Measurements from ENCODE around the gene HNRNPL. TPM values are rescaled to one million over a fixed set of nuclear protein-coding genes. Genes with fewer than 3 reads are reported as not detected.
"Not testable (repeated sequence)": the region's sequence is repeated elsewhere in the genome, so short reads cannot be mapped to it uniquely, and the experiment has no call there.

The HNRNPL gene
- polyA plus RNA-seq, 1 donor, result 271 TPM

DNA sequence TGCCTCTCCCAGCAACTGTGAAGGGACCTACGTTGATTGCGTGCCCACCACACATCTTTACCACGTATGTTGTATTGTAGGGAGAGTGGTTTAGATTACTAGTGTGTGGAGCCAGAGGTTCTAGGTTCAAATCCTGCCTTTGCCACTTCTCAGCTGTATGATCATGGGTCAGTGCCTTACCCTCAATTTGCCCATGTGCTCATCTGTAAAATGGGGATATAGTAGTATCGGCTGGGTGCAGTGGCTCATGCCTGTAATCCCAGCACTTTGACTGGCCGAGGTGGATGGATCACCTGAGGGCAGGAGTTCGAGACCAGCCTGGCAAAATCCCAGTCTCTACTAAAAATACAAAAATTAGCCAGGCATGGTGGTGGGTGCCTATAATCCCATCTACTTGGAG, 36.5 kb downstream of the HNRNPL start:
- H3K4me1 ChIP-seq (ENCODE audit: control insufficient read depth, insufficient read depth, low read length), result peaks cover 66% of the 10 kb centered on the region
- no peaks in the 10 kb centered on the region for H3K27me3 ChIP-seq (ENCODE audit: control insufficient read depth, insufficient read depth, low read length)
- no CpG with 5 or more reads among the region's 6 CpGs for WGBS (ENCODE audit: insufficient coverage, low lambda C conversion rate)
- no peak for DNase-seq
- peak overlapping the region; percentile 89 for H3K27ac ChIP-seq (ENCODE audit: low read length)
- H3K9me3 ChIP-seq (ENCODE audit: control insufficient read depth, low read depth, low read length), result peaks cover 6% of the 10 kb centered on the region
- H3K4me3 ChIP-seq (ENCODE audit: low read length), result peak overlapping the region; percentile 68
- H3K36me3 ChIP-seq (ENCODE audit: control insufficient read depth, insufficient read depth, low read length), result peaks cover 39% of the 10 kb centered on the region

DNA sequence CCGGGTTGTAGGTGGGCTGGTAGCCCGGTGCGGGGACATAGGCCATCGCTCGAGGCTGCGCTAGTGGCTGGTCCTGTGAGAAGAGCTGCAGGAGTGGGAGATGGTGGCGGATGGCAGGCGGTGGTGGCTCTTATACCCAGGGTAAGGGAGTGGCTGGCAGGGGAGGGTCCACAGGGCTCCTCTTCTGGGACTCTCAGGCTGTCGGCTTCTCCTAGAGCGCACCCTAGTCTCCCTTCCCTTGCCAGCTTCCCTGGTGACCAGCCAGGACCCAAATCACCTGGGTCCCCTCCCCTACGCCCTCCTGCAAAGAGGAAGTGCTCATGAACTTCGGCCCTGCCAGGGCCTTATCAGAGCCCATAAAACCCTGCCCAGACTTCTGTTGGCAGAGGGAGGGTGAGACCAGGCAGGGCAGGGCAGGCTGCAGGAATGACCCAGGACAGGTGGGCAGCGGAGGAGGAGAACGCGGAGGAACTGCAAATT, 36.9 kb downstream of the HNRNPL start, which contains the start of gene LGALS4:
LGALS4 (minus strand) TSS at position 105 of the 480 bp plus-strand sequence; CDS start at position 46, 59 bp downstream.
- H3K9me3 ChIP-seq (ENCODE audit: control insufficient read depth, low read depth, low read length), result peaks cover 6% of the 10 kb centered on the region
- DNase-seq, result peak; percentile 91 to 97
- H3K4me3 ChIP-seq (ENCODE audit: low read length), result peak within 1 kb of the TSS; percentile 68
- H3K27ac ChIP-seq (ENCODE audit: low read length), result peak within 1 kb of the TSS; percentile 89
- H3K36me3 ChIP-seq (ENCODE audit: control insufficient read depth, insufficient read depth, low read length), result peaks cover 34% of the 10 kb centered on the region
- peaks cover 65% of the 10 kb centered on the region for H3K4me1 ChIP-seq (ENCODE audit: control insufficient read depth, insufficient read depth, low read length)
- no peaks in the 10 kb centered on the region for H3K27me3 ChIP-seq (ENCODE audit: control insufficient read depth, insufficient read depth, low read length)
- WGBS (ENCODE audit: insufficient coverage, low lambda C conversion rate), result no CpG with 5 or more reads among the region's 15 CpGs

DNA sequence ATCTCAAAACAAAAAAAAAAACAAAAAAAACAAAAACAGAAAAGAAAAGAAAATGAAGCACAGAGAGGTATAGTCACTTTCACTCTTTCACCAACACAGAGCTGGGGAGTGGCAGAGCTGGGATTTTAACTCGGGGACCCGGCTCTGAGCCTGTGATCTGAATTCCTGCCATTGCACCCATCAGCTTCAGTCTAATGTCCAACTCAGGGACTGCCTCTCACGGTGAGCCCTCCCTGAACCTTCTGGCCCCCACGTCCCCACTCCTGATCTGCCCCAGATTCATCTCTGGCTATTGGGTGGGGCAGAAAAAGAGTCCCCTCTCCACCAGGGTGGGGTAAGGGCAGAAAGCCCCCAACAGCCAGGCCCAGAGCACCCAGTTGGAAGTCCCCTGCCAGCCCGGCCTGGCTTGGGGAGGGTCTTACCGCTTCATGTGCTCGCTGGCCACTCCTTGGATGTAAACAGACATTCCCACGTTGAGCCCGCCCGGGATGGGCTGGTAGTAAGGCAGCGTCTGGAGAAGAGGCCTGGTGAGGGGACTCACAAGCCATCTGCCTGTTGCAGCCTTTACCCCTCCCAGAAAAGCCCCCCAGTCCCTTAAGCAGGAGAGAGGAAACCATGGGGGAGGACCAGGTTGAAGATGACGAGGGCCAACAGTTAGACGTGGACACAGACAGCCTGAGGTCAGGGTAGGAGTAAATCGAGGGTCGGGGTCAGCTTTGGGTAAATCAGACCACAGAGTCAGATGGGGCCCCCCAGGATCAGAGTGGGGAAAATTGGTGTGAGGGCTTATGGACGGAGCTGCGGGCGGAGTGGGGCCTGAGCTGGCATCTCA, 37.6 kb downstream of the HNRNPL start:
- H3K36me3 ChIP-seq (ENCODE audit: control insufficient read depth, insufficient read depth, low read length), result peaks cover 30% of the 10 kb centered on the region
- peak in 1 of 2 donors; percentile 65 for DNase-seq
- WGBS (ENCODE audit: insufficient coverage, low lambda C conversion rate), result 44% methylated on average over 3 of the region's 18 CpGs
- no peaks in the 10 kb centered on the region for H3K27me3 ChIP-seq (ENCODE audit: control insufficient read depth, insufficient read depth, low read length)
- H3K4me3 ChIP-seq (ENCODE audit: low read length), result peak overlapping the region; percentile 68
- H3K9me3 ChIP-seq (ENCODE audit: control insufficient read depth, low read depth, low read length), result peaks cover 6% of the 10 kb centered on the region
- peak overlapping the region; percentile 89 for H3K27ac ChIP-seq (ENCODE audit: low read length)
- peaks cover 61% of the 10 kb centered on the region for H3K4me1 ChIP-seq (ENCODE audit: control insufficient read depth, insufficient read depth, low read length)

DNA sequence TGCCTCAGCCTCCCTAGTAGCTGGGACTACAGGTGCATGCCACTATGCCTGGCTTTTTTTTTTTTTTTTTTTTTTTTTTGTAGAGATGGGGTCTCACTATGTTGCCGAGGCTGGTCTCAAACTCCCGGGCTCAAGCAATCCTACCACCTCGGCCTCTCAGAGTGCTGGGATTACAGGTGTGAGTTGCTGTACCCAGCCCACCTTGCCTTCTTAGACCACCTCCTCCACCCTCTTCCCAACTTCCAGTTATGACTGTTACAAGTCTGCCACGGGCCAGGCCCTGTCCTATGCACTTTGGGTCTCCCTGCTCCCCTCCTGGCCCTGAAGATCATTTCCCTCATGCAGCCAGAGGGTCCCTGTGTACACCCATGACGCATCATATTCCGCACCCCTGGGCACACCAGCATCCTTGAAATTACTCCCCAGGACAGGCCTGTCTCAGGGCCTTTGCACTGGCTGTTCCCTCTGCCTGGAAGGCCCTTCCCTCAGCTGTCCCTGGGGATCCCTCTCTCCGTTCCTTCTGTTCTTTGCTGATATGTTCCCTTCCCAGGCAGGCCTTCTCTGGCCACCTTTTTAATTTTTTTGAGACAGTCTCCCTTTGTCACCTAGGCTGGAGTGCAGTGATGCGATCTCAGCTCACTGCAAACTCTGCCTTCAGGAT, 40.1 kb downstream of the HNRNPL start:
- no peak for DNase-seq
- peak overlapping the region; percentile 19 for H3K4me3 ChIP-seq (ENCODE audit: low read length)
- H3K4me1 ChIP-seq (ENCODE audit: control insufficient read depth, insufficient read depth, low read length), result peaks cover 46% of the 10 kb centered on the region
- H3K9me3 ChIP-seq (ENCODE audit: control insufficient read depth, low read depth, low read length), result peaks cover 3% of the 10 kb centered on the region
- peaks cover 32% of the 10 kb centered on the region for H3K36me3 ChIP-seq (ENCODE audit: control insufficient read depth, insufficient read depth, low read length)
- no CpG with 5 or more reads among the region's 8 CpGs for WGBS (ENCODE audit: insufficient coverage, low lambda C conversion rate)
- H3K27me3 ChIP-seq (ENCODE audit: control insufficient read depth, insufficient read depth, low read length), result no peaks in the 10 kb centered on the region
- H3K27ac ChIP-seq (ENCODE audit: low read length), result peak overlapping the region; percentile 30

DNA sequence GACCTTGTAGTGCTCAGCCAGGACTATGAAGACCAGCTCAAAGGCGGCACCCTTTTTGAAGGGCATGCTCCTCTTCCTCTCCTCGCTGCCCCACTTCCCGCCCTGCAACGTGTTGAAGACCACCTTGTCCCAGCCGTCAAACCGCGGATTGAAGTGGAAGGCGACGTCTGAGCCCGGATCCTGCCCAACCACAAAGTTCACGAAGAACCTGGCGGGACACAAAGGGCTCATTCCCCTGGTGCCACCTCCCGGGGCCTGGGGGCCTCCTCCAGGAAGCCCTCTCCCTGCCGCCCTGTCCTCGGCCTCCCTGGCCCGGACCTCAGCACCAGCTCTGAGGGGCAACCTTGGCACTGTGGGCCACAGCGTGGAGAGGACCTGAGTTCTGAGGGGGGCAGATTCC, 41.0 kb downstream of the HNRNPL start:
- no peak overlapping the region for H3K4me3 ChIP-seq (ENCODE audit: low read length)
- no peaks in the 10 kb centered on the region for H3K27me3 ChIP-seq (ENCODE audit: control insufficient read depth, insufficient read depth, low read length)
- H3K27ac ChIP-seq (ENCODE audit: low read length), result peak overlapping the region; percentile 85
- H3K9me3 ChIP-seq (ENCODE audit: control insufficient read depth, low read depth, low read length), result peaks cover 3% of the 10 kb centered on the region
- no CpG with 5 or more reads among the region's 17 CpGs for WGBS (ENCODE audit: insufficient coverage, low lambda C conversion rate)
- no peak for DNase-seq
- peaks cover 41% of the 10 kb centered on the region for H3K36me3 ChIP-seq (ENCODE audit: control insufficient read depth, insufficient read depth, low read length)
- H3K4me1 ChIP-seq (ENCODE audit: control insufficient read depth, insufficient read depth, low read length), result peaks cover 37% of the 10 kb centered on the region

DNA sequence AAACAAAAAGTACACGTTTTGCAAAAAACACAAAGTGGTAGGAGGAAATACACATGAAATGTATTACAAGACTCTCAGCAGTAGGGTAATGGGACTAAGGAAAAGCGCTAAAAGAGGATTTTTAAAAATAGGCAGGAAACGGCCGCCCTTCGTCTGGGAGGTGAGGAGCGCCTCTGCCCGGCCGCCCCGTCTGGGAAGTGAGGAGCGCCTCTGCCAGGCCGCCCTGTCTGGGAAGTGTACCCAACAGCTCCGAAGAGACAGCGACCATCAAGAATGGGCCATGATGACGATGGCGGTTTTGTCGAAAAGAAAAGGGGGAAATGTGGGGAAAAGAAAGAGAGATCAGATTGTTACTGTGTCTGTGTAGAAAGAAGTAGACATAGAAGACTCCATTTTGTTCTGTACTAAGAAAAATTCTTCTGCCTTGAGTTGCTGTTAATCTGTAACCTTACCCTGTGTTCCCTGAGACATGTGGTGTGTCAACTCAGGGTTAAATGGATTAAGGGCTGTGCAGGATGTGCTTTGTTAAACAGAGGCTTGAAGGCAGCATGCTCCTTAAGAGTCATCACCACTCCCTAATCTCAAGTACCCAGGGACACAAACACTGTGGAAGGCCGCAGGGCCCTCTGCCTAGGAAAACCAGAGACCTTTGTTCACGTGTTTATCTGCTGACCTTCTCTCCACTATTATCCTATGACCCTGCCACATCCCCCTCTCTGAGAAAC, 42.2 kb downstream of the HNRNPL start:
- H3K4me3 ChIP-seq (ENCODE audit: low read length); H3K9me3 ChIP-seq (ENCODE audit: control insufficient read depth, low read depth, low read length); H3K27me3 ChIP-seq (ENCODE audit: control insufficient read depth, insufficient read depth, low read length): not testable (repeated sequence)
- Histone ChIP-seq H3K27ac (ENCODE audit: low read length) (peak overlapping the region; percentile 77), H3K36me3 (ENCODE audit: control insufficient read depth, insufficient read depth, low read length) (peaks cover 49% of the 10 kb centered on the region), H3K4me1 (ENCODE audit: control insufficient read depth, insufficient read depth, low read length) (peaks cover 30% of the 10 kb centered on the region)
- 57% methylated on average over 1 of the region's 18 CpGs for WGBS (ENCODE audit: insufficient coverage, low lambda C conversion rate)
- peak in 1 of 2 donors; percentile 69 for DNase-seq

DNA sequence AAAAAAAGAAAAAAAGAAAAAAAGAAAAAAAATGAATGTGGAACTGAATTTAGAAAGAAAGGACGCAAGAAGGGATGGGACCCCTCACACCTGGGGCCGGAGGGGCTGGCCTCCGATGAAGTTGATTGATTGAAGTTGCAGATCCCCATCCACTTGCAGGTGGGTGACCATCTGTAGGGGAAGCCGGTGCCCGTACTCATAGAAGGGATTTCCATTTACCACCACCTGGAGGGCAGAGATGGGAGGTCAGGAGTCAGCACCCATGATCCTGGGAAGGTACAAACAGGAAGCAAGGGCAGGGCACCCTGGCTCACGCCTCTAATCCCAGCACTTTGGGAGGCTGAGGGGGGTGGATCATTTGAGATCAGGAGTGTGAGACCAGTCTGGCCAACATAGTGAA, 43.4 kb downstream of the HNRNPL start:
- no peak overlapping the region for H3K27ac ChIP-seq (ENCODE audit: low read length)
- peaks cover 3% of the 10 kb centered on the region for H3K9me3 ChIP-seq (ENCODE audit: control insufficient read depth, low read depth, low read length)
- no peak overlapping the region for H3K4me3 ChIP-seq (ENCODE audit: low read length)
- peaks cover 30% of the 10 kb centered on the region for H3K4me1 ChIP-seq (ENCODE audit: control insufficient read depth, insufficient read depth, low read length)
- peaks cover 61% of the 10 kb centered on the region for H3K36me3 ChIP-seq (ENCODE audit: control insufficient read depth, insufficient read depth, low read length)
- no peak for DNase-seq
- 80% methylated on average over 1 of the region's 6 CpGs for WGBS (ENCODE audit: insufficient coverage, low lambda C conversion rate)
- H3K27me3 ChIP-seq (ENCODE audit: control insufficient read depth, insufficient read depth, low read length), result no peaks in the 10 kb centered on the region

DNA sequence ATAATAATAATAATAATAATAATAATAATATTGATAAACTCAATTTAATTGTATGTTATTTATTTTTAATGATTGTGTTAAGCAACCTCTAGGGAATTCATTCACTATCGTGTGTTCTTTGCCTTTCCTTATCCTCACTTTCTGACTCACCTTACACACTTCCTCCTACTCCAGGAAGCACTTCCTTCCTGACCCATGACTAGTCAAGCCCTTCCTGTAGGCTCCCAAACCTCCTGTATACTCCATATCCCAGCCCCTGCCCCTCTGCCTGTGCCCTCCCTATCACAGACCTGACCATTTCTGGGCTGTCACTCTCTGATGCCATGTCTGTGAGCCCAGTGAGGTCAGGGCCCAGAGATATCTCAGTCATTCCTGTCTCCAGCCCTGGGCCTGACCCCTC, 44.6 kb downstream of the HNRNPL start:
- Histone ChIP-seq H3K4me1 (ENCODE audit: control insufficient read depth, insufficient read depth, low read length) (peaks cover 26% of the 10 kb centered on the region), H3K4me3 (ENCODE audit: low read length) (no peak overlapping the region), H3K36me3 (ENCODE audit: control insufficient read depth, insufficient read depth, low read length) (peaks cover 66% of the 10 kb centered on the region), H3K27me3 (ENCODE audit: control insufficient read depth, insufficient read depth, low read length) (no peaks in the 10 kb centered on the region), H3K27ac (ENCODE audit: low read length) (peak overlapping the region; percentile 51), H3K9me3 (ENCODE audit: control insufficient read depth, low read depth, low read length) (peaks cover 3% of the 10 kb centered on the region)
- WGBS (ENCODE audit: insufficient coverage, low lambda C conversion rate), result no CpG with 5 or more reads among the region's 1 CpG
- no peak for DNase-seq

DNA sequence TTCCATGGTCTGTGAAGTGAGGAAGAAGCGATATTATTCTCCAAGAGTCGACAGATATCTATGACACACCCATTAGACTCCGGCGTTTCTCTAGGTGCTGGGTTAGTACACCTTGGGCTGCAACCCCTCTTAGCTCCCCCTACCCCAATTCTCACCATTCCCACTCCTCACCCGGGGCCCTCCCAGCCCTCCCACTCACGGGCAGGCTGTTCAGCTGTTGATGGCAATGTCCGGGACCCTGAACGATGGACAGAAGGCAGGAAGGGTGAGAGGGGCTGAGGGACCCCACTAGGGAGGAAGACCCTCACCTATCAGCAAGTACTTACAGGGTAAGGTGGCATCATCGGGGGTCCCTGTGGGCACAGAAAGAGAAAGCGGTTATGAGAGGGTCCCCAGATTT, 46.2 kb downstream of the HNRNPL start:
- Histone ChIP-seq H3K36me3 (ENCODE audit: control insufficient read depth, insufficient read depth, low read length) (peaks cover 64% of the 10 kb centered on the region), H3K9me3 (ENCODE audit: control insufficient read depth, low read depth, low read length) (no peaks in the 10 kb centered on the region), H3K4me1 (ENCODE audit: control insufficient read depth, insufficient read depth, low read length) (peaks cover 17% of the 10 kb centered on the region), H3K27me3 (ENCODE audit: control insufficient read depth, insufficient read depth, low read length) (no peaks in the 10 kb centered on the region), H3K27ac (ENCODE audit: low read length) (no peak overlapping the region), H3K4me3 (ENCODE audit: low read length) (no peak overlapping the region)
- WGBS (ENCODE audit: insufficient coverage, low lambda C conversion rate), result no CpG with 5 or more reads among the region's 10 CpGs
- DNase-seq, result no peak
